Aortic smooth muscle cell (primary cell): Measurements from ENCODE around the gene KCTD6. TPM values are rescaled to one million over a fixed set of nuclear protein-coding genes. Genes with fewer than 3 reads are reported as not detected.

Experiments used
- total RNA-seq: library from RNA; depleted of rRNA; stranded (reverse); fragments of >200 nt; gene quantifications from 2 replicates; pipeline ENCODE4 v1.2.3, GENCODE V29; 2014

KCTD6 gene
- 7.8 and 7.9 TPM in 2 replicates for total RNA-seq

GRCh38 chr3:58491506-58492402, at the start of gene KCTD6:
Gene KCTD6, plus strand, starts transcription at chr3:58492096. Its CDS starts 6,660 bp downstream, at chr3:58498756.

DNA sequence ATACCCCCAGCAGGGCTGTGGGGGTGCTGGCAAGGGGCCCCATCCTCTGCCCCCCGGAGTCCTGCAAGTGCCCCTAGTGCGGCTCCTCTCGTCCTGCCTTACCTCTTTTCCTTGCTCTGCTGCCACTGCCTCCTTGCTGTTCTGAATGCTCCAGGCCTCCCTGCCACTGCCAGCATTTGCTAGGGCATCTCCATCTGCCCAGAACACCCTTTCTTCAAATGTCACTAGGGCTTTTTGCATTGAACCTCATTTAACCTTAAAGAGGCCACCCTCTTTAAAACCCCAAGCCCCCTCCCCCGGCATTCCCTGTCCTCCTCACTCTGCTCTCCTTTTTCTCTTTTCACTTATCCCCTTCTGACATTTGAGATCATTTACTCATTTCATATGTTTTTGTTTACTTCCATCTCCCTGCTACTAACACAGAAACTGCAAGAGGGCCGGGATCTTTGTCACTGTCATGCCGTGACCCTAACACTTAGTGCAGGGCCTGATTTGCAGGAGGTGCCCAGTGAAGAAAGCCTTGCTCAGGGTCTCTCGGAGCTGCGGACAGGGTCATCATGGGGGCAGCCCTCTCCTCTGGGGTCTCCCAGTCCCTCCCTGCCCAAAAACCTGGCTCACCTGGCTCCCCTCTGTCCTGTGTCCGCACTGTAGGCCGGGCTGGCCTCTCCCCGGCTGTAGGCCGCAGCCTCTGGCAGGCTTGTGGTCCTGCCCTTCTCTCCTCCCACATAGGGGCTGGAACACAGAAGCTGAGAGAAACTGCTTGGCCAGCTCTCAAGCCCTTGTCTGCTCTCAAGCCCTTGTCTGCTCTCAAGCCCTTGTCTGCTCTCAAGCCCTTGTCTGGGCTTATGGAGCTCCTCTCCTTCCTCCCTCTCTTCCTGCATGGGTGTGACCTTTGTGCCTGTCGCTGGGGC, 44.9 kb downstream of the KCTD6 start, which contains the start of gene ACOX2:
Gene ACOX2 (minus strand): TSS at position 690 of the 911 bp plus-strand sequence. CDS start 2,084 bp downstream, outside the sequence.

Other genes starting within 250 kb of the KCTD6 start
- gene RPP14, start 185.9 kb upstream of the KCTD6 start, total RNA-seq: 12.4 and 12.7 TPM in 2 replicates
- gene HTD2, start 185.6 kb upstream of the KCTD6 start, total RNA-seq: 4.8 TPM in 2 replicates
- gene PXK, start 159.2 kb upstream of the KCTD6 start, total RNA-seq: 24.4 and 30.3 TPM in 2 replicates
- 103 and 121 TPM in 2 replicates for gene PDHB, start 58.3 kb upstream of the KCTD6 start, total RNA-seq
- gene ACOX2, start 45.1 kb downstream of the KCTD6 start, total RNA-seq: 25.6 and 27.1 TPM in 2 replicates
- gene FAM107A, start 85.3 kb downstream of the KCTD6 start, total RNA-seq: 0.99 and 1.2 TPM in 2 replicates
- 0.13 and 0.19 TPM in 2 replicates for gene FAM3D, start 174.7 kb downstream of the KCTD6 start, total RNA-seq